ENCODE results near the gene RHBDF1. TPM values are rescaled to one million over a fixed set of nuclear protein-coding genes. Genes with fewer than 3 reads are reported as not detected.

RHBDF1 gene
- total RNA-seq, 4 donors from 2014 or later: 26.7 to 43.0 (median 30.2) TPM

DNA sequence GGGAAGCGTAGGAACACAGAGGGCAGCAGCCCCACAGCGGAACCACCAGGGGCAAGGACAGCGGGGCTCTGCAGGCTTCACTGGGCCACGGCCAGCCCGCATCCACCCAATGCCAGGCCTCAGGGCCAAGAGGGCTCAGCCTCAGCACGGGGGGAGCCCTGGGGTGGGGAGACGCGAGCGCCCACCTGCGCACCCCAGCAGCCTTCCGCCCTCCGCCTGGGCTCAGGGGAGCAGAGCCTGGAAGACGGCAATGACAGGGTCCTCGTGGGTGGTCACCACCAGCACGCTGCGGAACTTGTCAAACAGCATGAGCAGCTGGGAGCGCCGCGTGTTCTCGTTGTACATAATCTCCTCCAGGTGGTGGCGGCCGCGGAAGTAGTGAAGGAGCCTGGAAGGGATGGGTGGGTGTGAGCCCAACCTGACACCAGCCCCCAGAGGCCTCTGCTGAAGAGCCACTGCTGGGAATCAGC lies 14.1 kb upstream of the RHBDF1 start:
- H3K27me3 ChIP-seq: no peaks in the 10 kb centered on the region
- WGBS: 89% methylated on average over 16 of the region's 23 CpGs
- H3K4me1 ChIP-seq: peaks cover 30 to 40% (median 35%) of the 10 kb centered on the region in 4 donors
- no peak for DNase-seq (ENCODE audit: extremely low spot score)
- no peaks in the 10 kb centered on the region for H3K9me3 ChIP-seq
- no peak overlapping the region for H3K4me3 ChIP-seq
- intact Hi-C loops (cut with DNase I): no loop called here
- TF ChIP-seq POLR2AphosphoS5 (IDR thresholded peaks at IDR 0.05): no peak
- TF ChIP-seq POLR2A (IDR thresholded peaks at IDR 0.05; ENCODE audit: low read depth): no peak
- TF ChIP-seq, protein P1, sequence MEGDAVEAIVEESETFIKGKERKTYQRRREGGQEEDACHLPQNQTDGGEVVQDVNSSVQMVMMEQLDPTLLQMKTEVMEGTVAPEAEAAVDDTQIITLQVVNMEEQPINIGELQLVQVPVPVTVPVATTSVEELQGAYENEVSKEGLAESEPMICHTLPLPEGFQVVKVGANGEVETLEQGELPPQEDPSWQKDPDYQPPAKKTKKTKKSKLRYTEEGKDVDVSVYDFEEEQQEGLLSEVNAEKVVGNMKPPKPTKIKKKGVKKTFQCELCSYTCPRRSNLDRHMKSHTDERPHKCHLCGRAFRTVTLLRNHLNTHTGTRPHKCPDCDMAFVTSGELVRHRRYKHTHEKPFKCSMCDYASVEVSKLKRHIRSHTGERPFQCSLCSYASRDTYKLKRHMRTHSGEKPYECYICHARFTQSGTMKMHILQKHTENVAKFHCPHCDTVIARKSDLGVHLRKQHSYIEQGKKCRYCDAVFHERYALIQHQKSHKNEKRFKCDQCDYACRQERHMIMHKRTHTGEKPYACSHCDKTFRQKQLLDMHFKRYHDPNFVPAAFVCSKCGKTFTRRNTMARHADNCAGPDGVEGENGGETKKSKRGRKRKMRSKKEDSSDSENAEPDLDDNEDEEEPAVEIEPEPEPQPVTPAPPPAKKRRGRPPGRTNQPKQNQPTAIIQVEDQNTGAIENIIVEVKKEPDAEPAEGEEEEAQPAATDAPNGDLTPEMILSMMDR (IDR thresholded peaks at IDR 0.05): no peak
- TF ChIP-seq EP300 (IDR thresholded peaks at IDR 0.05): no peak
- peaks cover 27 to 79% (median 69%) of the 10 kb centered on the region in 4 donors for H3K36me3 ChIP-seq
- peak overlapping the region in 1 of 4 donors; percentile 71 for H3K27ac ChIP-seq (replicated peaks in 1 of 4)

DNA sequence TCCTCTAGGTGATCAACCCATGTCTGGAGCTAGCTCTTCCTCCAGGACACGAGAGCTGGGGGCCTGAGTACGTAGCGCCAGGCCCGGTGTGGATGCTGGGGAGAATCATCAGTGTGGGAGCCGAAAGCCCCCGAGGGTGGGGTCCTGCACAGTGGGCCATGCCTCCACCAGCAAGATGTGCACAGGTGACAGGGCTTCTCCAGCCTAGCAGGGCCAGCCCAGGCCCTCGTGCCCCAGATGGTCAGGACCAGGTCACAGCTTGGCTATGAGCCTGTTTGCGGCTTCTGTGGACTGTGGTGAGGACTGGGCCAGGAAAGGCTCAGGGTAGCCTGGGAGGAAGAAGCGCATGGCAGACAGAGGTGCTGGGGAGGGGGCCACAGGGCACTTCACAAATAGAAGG lies 13.4 kb upstream of the RHBDF1 start:
- DNase-seq (ENCODE audit: extremely low spot score): no peak
- TF ChIP-seq POLR2A (IDR thresholded peaks at IDR 0.05; ENCODE audit: low read depth): no peak
- TF ChIP-seq EP300 (IDR thresholded peaks at IDR 0.05): no peak
- TF ChIP-seq, protein P1 (IDR thresholded peaks at IDR 0.05): no peak
- TF ChIP-seq POLR2AphosphoS5 (IDR thresholded peaks at IDR 0.05): no peak
- H3K36me3 ChIP-seq: peaks cover 27 to 85% (median 74%) of the 10 kb centered on the region in 4 donors
- no peak overlapping the region for H3K4me3 ChIP-seq
- peak overlapping the region in 2 of 4 donors; percentile 68 to 71 for H3K27ac ChIP-seq (replicated peaks in 1 of 4)
- WGBS: 89% methylated on average over 9 of the region's 9 CpGs
- no peaks in the 10 kb centered on the region for H3K9me3 ChIP-seq
- no peaks in the 10 kb centered on the region for H3K27me3 ChIP-seq
- intact Hi-C loops (cut with DNase I): no loop called here
- peaks cover 26 to 36% (median 30%) of the 10 kb centered on the region in 4 donors for H3K4me1 ChIP-seq

DNA sequence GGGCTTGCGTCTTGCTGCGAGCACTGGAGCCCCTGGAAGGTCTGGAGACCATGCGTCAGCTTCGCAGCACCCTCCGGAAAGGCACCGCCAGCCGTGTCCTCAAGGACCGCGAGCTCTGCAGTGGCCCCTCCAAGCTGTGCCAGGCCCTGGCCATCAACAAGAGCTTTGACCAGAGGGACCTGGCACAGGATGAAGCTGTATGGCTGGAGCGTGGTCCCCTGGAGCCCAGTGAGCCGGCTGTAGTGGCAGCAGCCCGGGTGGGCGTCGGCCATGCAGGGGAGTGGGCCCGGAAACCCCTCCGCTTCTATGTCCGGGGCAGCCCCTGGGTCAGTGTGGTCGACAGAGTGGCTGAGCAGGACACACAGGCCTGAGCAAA lies 13.0 kb upstream of the RHBDF1 start:
- DNase-seq (ENCODE audit: extremely low spot score): no peak
- Histone ChIP-seq H3K4me1 (peaks cover 26 to 36% (median 30%) of the 10 kb centered on the region in 4 donors), H3K4me3 (no peak overlapping the region), H3K36me3 (peaks cover 27 to 84% (median 76%) of the 10 kb centered on the region in 4 donors), H3K9me3 (no peaks in the 10 kb centered on the region), H3K27me3 (no peaks in the 10 kb centered on the region), H3K27ac (replicated peaks in 1 of 4) (peak overlapping the region; percentile 34 to 71 (median 64))
- WGBS: 76% methylated on average over 17 of the region's 18 CpGs
- intact Hi-C loops (cut with DNase I): no loop called here
- TF ChIP-seq, protein P1 (IDR thresholded peaks at IDR 0.05): no peak
- no peak for TF ChIP-seq POLR2AphosphoS5 (IDR thresholded peaks at IDR 0.05)
- TF ChIP-seq POLR2A (IDR thresholded peaks at IDR 0.05; ENCODE audit: low read depth): no peak
- TF ChIP-seq EP300 (IDR thresholded peaks at IDR 0.05): no peak

DNA sequence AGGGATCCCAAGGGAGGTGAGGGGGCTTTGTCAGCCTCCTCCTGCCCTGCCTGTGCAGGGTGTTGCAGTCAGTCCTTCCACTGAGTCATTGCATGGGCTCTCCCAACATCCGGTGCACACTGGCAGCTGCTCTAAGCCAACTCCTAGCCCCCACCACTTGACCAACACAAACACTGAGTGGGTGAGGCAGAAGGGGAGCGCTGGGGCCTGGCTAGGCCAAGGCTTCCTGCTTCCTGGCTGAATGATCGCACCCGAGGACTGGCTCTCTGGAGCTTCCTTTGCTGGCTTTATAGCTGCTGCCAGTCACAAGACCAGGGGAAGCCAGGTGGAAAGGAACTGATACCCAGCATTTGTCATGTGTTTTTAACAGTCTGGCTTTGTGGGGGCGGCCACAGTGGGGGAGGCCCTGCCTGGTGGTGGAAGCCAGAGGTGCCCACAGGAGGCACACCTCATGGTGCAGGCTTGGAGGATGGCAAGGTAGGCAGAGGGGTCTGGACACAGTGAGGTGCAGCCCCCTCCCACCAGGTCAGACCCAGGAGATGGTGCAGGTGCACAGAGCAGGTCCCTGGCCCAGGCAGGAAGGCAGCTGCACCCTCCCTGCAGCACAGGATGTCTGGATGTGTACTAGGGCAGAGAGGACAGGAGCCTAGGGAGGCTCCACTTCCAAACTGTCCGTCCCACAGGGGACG lies 12.4 kb upstream of the RHBDF1 start:
- Histone ChIP-seq H3K27ac (replicated peaks in 1 of 4) (peak overlapping the region; percentile 34 to 71 (median 64)), H3K4me3 (no peak overlapping the region), H3K9me3 (no peaks in the 10 kb centered on the region), H3K4me1 (peaks cover 27 to 38% (median 33%) of the 10 kb centered on the region in 4 donors), H3K36me3 (peaks cover 23 to 84% (median 75%) of the 10 kb centered on the region in 4 donors), H3K27me3 (no peaks in the 10 kb centered on the region)
- WGBS: 25% methylated on average over 2 of the region's 7 CpGs
- no peak for TF ChIP-seq EP300 (IDR thresholded peaks at IDR 0.05)
- TF ChIP-seq POLR2AphosphoS5 (IDR thresholded peaks at IDR 0.05): peak; percentile 58 to 65
- intact Hi-C loops (cut with DNase I): no loop called here
- no peak for DNase-seq (ENCODE audit: extremely low spot score)

DNA sequence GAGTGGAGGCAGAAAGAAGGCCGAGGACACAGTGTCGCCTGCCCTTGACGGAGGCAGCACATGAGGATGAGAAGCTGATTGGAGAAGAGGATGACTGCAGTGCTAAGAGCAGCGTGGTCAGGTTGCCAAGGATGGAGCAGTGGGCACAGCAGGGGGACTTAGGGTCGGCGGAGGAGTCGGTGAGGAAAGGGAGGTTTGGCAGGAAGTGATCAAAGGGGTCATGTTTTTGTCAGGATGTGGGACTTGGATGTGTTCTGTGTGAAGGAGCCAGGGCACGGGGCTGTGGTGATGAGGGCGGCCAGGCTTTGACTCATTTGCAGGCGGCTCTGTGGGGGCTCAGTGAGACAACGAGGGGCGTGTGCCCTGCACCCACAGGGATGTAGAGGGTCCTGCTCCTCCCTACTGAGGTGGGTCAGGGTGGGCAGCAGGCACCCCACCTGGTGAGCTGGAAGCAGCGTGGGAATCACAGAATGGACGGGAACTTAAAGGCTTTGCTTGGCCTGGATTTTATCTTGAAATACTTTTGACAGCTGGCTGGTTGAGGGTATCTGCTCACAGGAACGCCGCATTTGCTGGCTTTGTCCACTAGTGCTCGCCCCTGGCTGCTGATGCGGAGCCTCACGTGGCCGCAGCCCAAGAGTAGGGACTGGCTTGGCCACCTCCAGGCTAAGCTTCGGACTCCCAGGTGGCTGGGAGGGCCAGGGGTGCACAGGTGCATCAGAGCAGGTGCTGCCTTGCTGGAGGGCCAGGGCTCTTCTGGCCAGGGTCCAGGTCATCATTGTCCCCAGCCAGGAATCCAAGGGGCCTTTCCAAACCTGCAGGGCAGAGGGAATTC lies 11.6 kb upstream of the RHBDF1 start:
- H3K4me1 ChIP-seq: peaks cover 35 to 46% (median 42%) of the 10 kb centered on the region in 4 donors
- H3K4me3 ChIP-seq: no peak overlapping the region
- intact Hi-C loops (cut with DNase I): no loop called here
- peaks cover 14 to 82% (median 73%) of the 10 kb centered on the region in 4 donors for H3K36me3 ChIP-seq
- TF ChIP-seq, protein P1 (IDR thresholded peaks at IDR 0.05): no peak
- TF ChIP-seq EP300 (IDR thresholded peaks at IDR 0.05) (no peak), POLR2A (IDR thresholded peaks at IDR 0.05; ENCODE audit: low read depth) (no peak), POLR2AphosphoS5 (IDR thresholded peaks at IDR 0.05) (no peak)
- 57% methylated on average over 21 of the region's 21 CpGs for WGBS
- H3K27ac ChIP-seq (replicated peaks in 1 of 4): peak overlapping the region; percentile 34 to 71 (median 64)
- no peaks in the 10 kb centered on the region for H3K27me3 ChIP-seq
- no peak for DNase-seq (ENCODE audit: extremely low spot score)
- no peaks in the 10 kb centered on the region for H3K9me3 ChIP-seq

Measured in esophagus muscularis mucosa (tissue), 4 donors.